Brain microvascular endothelial cell (primary cell): ENCODE data around the gene LIPI.

Source experiments
- DNase-seq: peaks from one replicate; pipeline ENCODE4 v3.0.0-alpha.2; 2020
- H3K27ac ChIP-seq: fragments of 250-450 bp; sonication (Bioruptor Pico); 2 replicates; pipeline ENCODE4 v1.5.1; 2020; ENCODE audit warnings: mild to moderate bottlenecking, moderate library complexity
- H3K27me3 ChIP-seq: fragments of 250-450 bp; sonication (Bioruptor Pico); replicated peaks from 2 replicates; pipeline ENCODE4 v1.5.1; 2020; ENCODE audit warnings: mild to moderate bottlenecking
- H3K36me3 ChIP-seq: fragments of 250-450 bp; sonication (Bioruptor Pico); replicated peaks from 2 replicates; pipeline ENCODE4 v1.5.1; 2020; ENCODE audit warnings: mild to moderate bottlenecking
- H3K4me3 ChIP-seq: 2 replicates; pipeline ENCODE4 v1.5.1; 2011; ENCODE audit warnings: low read depth, mild to moderate bottlenecking, control low read depth, low read length, moderate library complexity
- CTCF ChIP-seq: IDR thresholded peaks from 2 replicates; pipeline ENCODE4 v1.5.1; 2011; ENCODE audit warnings: low read depth, mild to moderate bottlenecking, moderate library complexity, low read length, control low read depth, inconsistent platforms; ENCODE audit errors: missing control alignments
- in situ Hi-C: cut with HindIII; loops from 2 replicates; pipeline ENCODE4 v1.10.0; 2017; ENCODE audit warnings: low sequenced_read_pairs, low pct_ligation_motif_present

LIPI gene

GRCh38 chr21:14143999-14144398, 66.8 kb downstream of the LIPI start:
- TF ChIP-seq CTCF = no peak
- DNase-seq = no peak
- in situ Hi-C loops = no loop called here
- Histone ChIP-seq H3K27ac (no peak overlapping the region), H3K4me3 (no peak overlapping the region), H3K36me3 (no peaks in the 10 kb centered on the region), H3K27me3 (no peaks in the 10 kb centered on the region)

GRCh38 chr21:14124266-14124665, 86.5 kb downstream of the LIPI start:
- Histone ChIP-seq H3K27me3 (no peaks in the 10 kb centered on the region), H3K4me3 (no peak overlapping the region), H3K36me3 (no peaks in the 10 kb centered on the region), H3K27ac (no peak overlapping the region)
- TF ChIP-seq CTCF = no peak
- no peak for DNase-seq
- in situ Hi-C loops = no loop called here

GRCh38 chr21:14121719-14122118, 89.0 kb downstream of the LIPI start:
- no peaks in the 10 kb centered on the region for H3K27me3 ChIP-seq
- H3K4me3 ChIP-seq = no peak overlapping the region
- in situ Hi-C loops = no loop called here
- no peak for DNase-seq
- H3K27ac ChIP-seq = no peak overlapping the region
- no peaks in the 10 kb centered on the region for H3K36me3 ChIP-seq
- TF ChIP-seq CTCF = no peak

GRCh38 chr21:14120091-14120734, 90.5 kb downstream of the LIPI start:
- DNase-seq = no peak
- in situ Hi-C loops = no loop called here
- Histone ChIP-seq H3K27me3 (no peaks in the 10 kb centered on the region), H3K4me3 (no peak overlapping the region), H3K27ac (no peak overlapping the region), H3K36me3 (no peaks in the 10 kb centered on the region)
- peak; percentile 46 for TF ChIP-seq CTCF

GRCh38 chr21:14119038-14119437, 91.7 kb downstream of the LIPI start:
- no peaks in the 10 kb centered on the region for H3K27me3 ChIP-seq
- in situ Hi-C loops = no loop called here
- no peaks in the 10 kb centered on the region for H3K36me3 ChIP-seq
- no peak overlapping the region for H3K4me3 ChIP-seq
- no peak for TF ChIP-seq CTCF
- no peak for DNase-seq
- no peak overlapping the region for H3K27ac ChIP-seq

GRCh38 chr21:14116080-14116481, 94.7 kb downstream of the LIPI start:
- Histone ChIP-seq H3K36me3 (no peaks in the 10 kb centered on the region), H3K4me3 (no peak overlapping the region), H3K27me3 (no peaks in the 10 kb centered on the region), H3K27ac (no peak overlapping the region)
- no peak for TF ChIP-seq CTCF
- DNase-seq = no peak
- in situ Hi-C loops = no loop called here
